RWPE2 (cell line): ENCODE measurements around the gene ZNF860.

Source experiments
- ATAC-seq: fragments of 200-7000 bp; cut with Tn5 transposase; 3 replicates; pipeline ENCODE4 v1.9.1; 2021; ENCODE audit warnings: low read depth
- DNase-seq: peaks from one replicate; pipeline ENCODE4 v3.0.0-alpha.2; 2020; ENCODE audit warnings: low spot score
- H3K27ac ChIP-seq: fragments of 450-650 bp; 2 replicates; pipeline ENCODE4 v1.5.1; 2017; ENCODE audit warnings: mild to moderate bottlenecking; ENCODE audit not compliant: poor library complexity, severe bottlenecking
- H3K27me3 ChIP-seq: fragments of 250-450 bp; sonication (Bioruptor Pico); 2 replicates; pipeline ENCODE4 v1.5.1; 2021; ENCODE audit warnings: mild to moderate bottlenecking, moderate library complexity; ENCODE audit not compliant: insufficient read depth, poor library complexity, severe bottlenecking
- H3K36me3 ChIP-seq: fragments of 250-450 bp; sonication (Bioruptor Pico); 2 replicates; pipeline ENCODE4 v1.5.1; 2020; ENCODE audit warnings: low read depth, mild to moderate bottlenecking, moderate library complexity
- H3K4me1 ChIP-seq: fragments of 250-450 bp; sonication (Bioruptor Pico); 2 replicates; pipeline ENCODE4 v1.5.1; 2021; ENCODE audit warnings: mild to moderate bottlenecking, moderate library complexity; ENCODE audit not compliant: insufficient read depth, poor library complexity, severe bottlenecking
- H3K4me3 ChIP-seq: fragments of 250-450 bp; sonication (Bioruptor Pico); 2 replicates; pipeline ENCODE4 v1.5.1; 2021; ENCODE audit warnings: mild to moderate bottlenecking, moderate library complexity; ENCODE audit not compliant: severe bottlenecking
- H3K9me3 ChIP-seq: fragments of 250-450 bp; sonication (Bioruptor Pico); 2 replicates; pipeline ENCODE4 v1.5.1; 2021; ENCODE audit warnings: mild to moderate bottlenecking, moderate library complexity; ENCODE audit not compliant: severe bottlenecking
- CTCF ChIP-seq: fragments of 450-650 bp; IDR thresholded peaks from one replicate; pipeline ENCODE4 v1.5.1; 2017; ENCODE audit warnings: mild to moderate bottlenecking, moderate library complexity; ENCODE audit not compliant: poor library complexity, severe bottlenecking

The ZNF860 gene

GRCh38 chr3:32018757-32019564 lies 37.4 kb downstream of the ZNF860 start:
- Histone ChIP-seq H3K27ac (no peak overlapping the region), H3K4me1 (no peaks in the 10 kb centered on the region), H3K9me3 (no peaks in the 10 kb centered on the region), H3K27me3 (no peaks in the 10 kb centered on the region), H3K36me3 (no peaks in the 10 kb centered on the region), H3K4me3 (no peak overlapping the region)
- peak; percentile 82 for TF ChIP-seq CTCF
- no peak for DNase-seq
- peak; percentile 71; the same call in 2 of the 3 replicates for ATAC-seq

DNA sequence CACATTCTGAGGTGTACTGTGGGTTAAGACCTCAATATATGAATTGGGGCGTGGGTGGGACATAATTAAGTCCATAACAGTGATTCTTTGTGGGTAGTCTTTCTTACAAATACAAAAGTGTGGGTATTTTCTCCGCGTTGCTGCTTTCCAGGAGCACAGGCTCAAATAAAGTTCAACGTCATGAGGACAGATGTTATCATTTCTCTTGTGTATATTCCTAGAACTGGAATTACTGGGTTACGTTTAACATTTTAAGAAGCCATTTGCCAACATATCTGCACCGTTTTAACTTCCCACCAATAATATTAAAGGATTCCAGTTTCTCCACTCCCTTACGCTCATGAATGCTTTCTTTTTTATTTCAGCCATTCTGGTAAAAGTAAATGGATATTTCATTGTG lies 39.6 kb downstream of the ZNF860 start:
- Histone ChIP-seq H3K4me1 (no peaks in the 10 kb centered on the region), H3K27me3 (no peaks in the 10 kb centered on the region), H3K36me3 (no peaks in the 10 kb centered on the region), H3K27ac (no peak overlapping the region), H3K9me3 (no peaks in the 10 kb centered on the region), H3K4me3 (no peak overlapping the region)
- ATAC-seq (no peak), DNase-seq (no peak)
- TF ChIP-seq CTCF = no peak

- no peak for TF ChIP-seq CTCF
- Histone ChIP-seq H3K4me1 (no peaks in the 10 kb centered on the region), H3K27me3 (no peaks in the 10 kb centered on the region), H3K4me3 (no peak overlapping the region), H3K9me3 (no peaks in the 10 kb centered on the region), H3K27ac (no peak overlapping the region), H3K36me3 (no peaks in the 10 kb centered on the region)
- ATAC-seq = no peak
- no peak for DNase-seq
These were observed 40.2 kb downstream of the ZNF860 start for GRCh38 chr3:32021748-32022147.

- no peaks in the 10 kb centered on the region for H3K4me1 ChIP-seq
- ATAC-seq (no peak), DNase-seq (no peak)
- H3K27me3 ChIP-seq = no peaks in the 10 kb centered on the region
- no peak for TF ChIP-seq CTCF
- no peaks in the 10 kb centered on the region for H3K9me3 ChIP-seq
- H3K4me3 ChIP-seq = no peak overlapping the region
- H3K36me3 ChIP-seq = no peaks in the 10 kb centered on the region
- H3K27ac ChIP-seq = no peak overlapping the region
These were observed 41.4 kb downstream of the ZNF860 start for GRCh38 chr3:32022947-32023346.

DNA sequence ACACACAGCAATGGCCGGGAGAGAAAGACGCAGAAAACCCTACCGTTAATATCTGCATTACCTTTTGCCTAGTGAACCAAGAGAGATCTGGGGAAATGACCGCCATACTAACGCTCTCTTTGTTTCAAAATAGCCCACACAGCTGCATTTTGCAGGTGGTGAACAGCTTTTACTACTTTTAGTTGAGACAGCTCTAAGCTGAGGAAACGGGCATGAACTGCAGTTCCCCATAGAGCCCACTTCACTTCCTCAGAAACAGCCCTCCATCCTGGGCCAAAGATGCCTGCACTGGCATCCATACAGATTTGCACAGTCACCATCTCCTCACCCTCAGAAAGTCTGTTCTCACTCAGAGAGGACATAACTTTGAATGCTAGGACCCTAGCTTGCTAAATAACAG lies 45.0 kb downstream of the ZNF860 start:
- H3K4me3 ChIP-seq = no peak overlapping the region
- no peaks in the 10 kb centered on the region for H3K4me1 ChIP-seq
- no peak overlapping the region for H3K27ac ChIP-seq
- ATAC-seq = no peak
- no peak for TF ChIP-seq CTCF
- DNase-seq = no peak
- H3K36me3 ChIP-seq = no peaks in the 10 kb centered on the region
- no peaks in the 10 kb centered on the region for H3K9me3 ChIP-seq
- no peaks in the 10 kb centered on the region for H3K27me3 ChIP-seq
